Esophagus muscularis mucosa (tissue), 4 donors: ENCODE results near the gene NOL6. TPM values are rescaled to one million over a fixed set of nuclear protein-coding genes. Genes with fewer than 3 reads are reported as not detected.
A peak's percentile ranks its signal among the peaks of the same experiment; 100 is the strongest.

Source experiments
- DNase-seq: peaks from one replicate; pipeline ENCODE4 v3.0.0-alpha.2; 2017; ENCODE audit errors: extremely low spot score
- H3K27ac ChIP-seq, 4 donors: fragments of 200-600 bp; sonication (generic); replicated peaks in 1 of 4; 1 replicate in 3 of 4; 2 replicates in 1 of 4; pipeline ENCODE4 v1.5.1; 2016 to 2019; ENCODE audit warnings: mild to moderate bottlenecking in 1 of 4
- H3K27me3 ChIP-seq, 4 donors: fragments of 200-600 bp; sonication (generic); one replicate each; pipeline versions ENCODE4 v1.5.1 to v1.6.0; 2016 to 2019
- H3K36me3 ChIP-seq, 4 donors: fragments of 200-600 bp; sonication (generic); one replicate each; pipeline ENCODE4 v1.5.1; 2016 to 2019
- H3K4me1 ChIP-seq, 4 donors: fragments of 200-600 bp; sonication (generic); one replicate each; pipeline ENCODE4 v1.5.1; 2016 to 2019
- H3K4me3 ChIP-seq, 4 donors: fragments of 200-600 bp; sonication (generic); 1 replicate in 2 of 4; 2 replicates in 2 of 4; pipeline ENCODE4 v1.5.1; 2016 to 2019; ENCODE audit warnings: mild to moderate bottlenecking in 4 of 4, moderate library complexity in 1 of 4
- H3K9me3 ChIP-seq, 4 donors: fragments of 200-600 bp; sonication (generic); 1 replicate in 3 of 4; 2 replicates in 1 of 4; pipeline ENCODE4 v1.5.1; 2016 to 2019
- CTCF ChIP-seq, 3 experiments: fragments of 200-600 bp in 2 of 3; fragments of 450-650 bp in 1 of 3; sonication (generic) in 2 of 3; IDR thresholded peaks; one replicate each; pipeline ENCODE4 v1.5.1; 2017 to 2019; ENCODE audit warnings: antibody characterized with exemption in 3 of 3, mild to moderate bottlenecking in 2 of 3, moderate library complexity in 1 of 3
- EP300 ChIP-seq: sonication (generic); formaldehyde crosslinking; IDR thresholded peaks from one replicate; pipeline ENCODE4 v1.6.1; 2017; ENCODE audit warnings: antibody characterized with exemption
- POLR2A ChIP-seq: fragments of 450-650 bp; IDR thresholded peaks from one replicate; pipeline ENCODE4 v1.6.1; 2017; ENCODE audit warnings: antibody characterized with exemption, moderate library complexity, mild to moderate bottlenecking, low read depth
- POLR2AphosphoS5 ChIP-seq, 2 donors: sonication (generic); formaldehyde crosslinking; IDR thresholded peaks; one replicate each; pipeline ENCODE4 v1.6.1; 2017; ENCODE audit warnings: antibody characterized with exemption in 2 of 2
- WGBS: methylation state at CpG from one replicate; pipeline ENCODE4 v1.1.5; 2018; 5-methylcytosine and 5-hydroxymethylcytosine counted together
- intact Hi-C: fragments of 100-400 bp; cut with DNase I; formaldehyde crosslinking; loops from one replicate; pipeline ENCODE4 v1.15.1; 2023
- small RNA-seq, 3 donors: library from RNA; depleted of rRNA; stranded (forward); fragments of <200 nt; gene quantifications; one replicate each; pipeline ENCODE3, GENCODE V24; 2016
- total RNA-seq, 4 donors: library from RNA; depleted of rRNA; stranded (reverse); fragments of >200 nt; gene quantifications; one replicate each; pipeline versions ENCODE4 v1.1.0 to v1.2.1, GENCODE V29; 2016

Gene NOL6
- total RNA-seq, 4 donors from 2014 or later: 12.7 to 21.0 (median 16.5) TPM

GRCh38 chr9:33415501-33416038 lies 58.2 kb downstream of the NOL6 start:
- TF ChIP-seq POLR2AphosphoS5 (IDR thresholded peaks at IDR 0.05): no peak
- TF ChIP-seq CTCF (IDR thresholded peaks at IDR 0.05): peak; percentile 76 to 84 (median 77)
- TF ChIP-seq POLR2A: no peak
- TF ChIP-seq EP300: no peak
- DNase-seq: no peak
- Histone ChIP-seq H3K27ac (no peak overlapping the region), H3K4me3 (no peak overlapping the region), H3K4me1 (peaks cover 3 to 21% (median 13%) of the 10 kb centered on the region in 4 donors), H3K9me3 (no peaks in the 10 kb centered on the region), H3K36me3 (no peaks in the 10 kb centered on the region), H3K27me3 (peaks cover 0 to 18% (median 0%) of the 10 kb centered on the region in 4 donors)
- WGBS: 31% methylated on average over 9 of the region's 9 CpGs
- intact Hi-C loops: loop anchor here (1.0 to 5.0 kb wide), 3 partner anchors 40 to 128 kb away; no protein-coding TSS in a partner anchor

- Histone ChIP-seq H3K4me3 (no peak overlapping the region), H3K36me3 (no peaks in the 10 kb centered on the region), H3K4me1 (peaks cover 3 to 21% (median 13%) of the 10 kb centered on the region in 4 donors), H3K27me3 (peaks cover 0 to 18% (median 0%) of the 10 kb centered on the region in 4 donors), H3K9me3 (no peaks in the 10 kb centered on the region), H3K27ac (no peak overlapping the region)
- intact Hi-C loops: loop anchor here (1.0 to 5.0 kb wide), 3 partner anchors 40 to 128 kb away; no protein-coding TSS in a partner anchor
- no peak for DNase-seq
- 76% methylated on average over 8 of the region's 13 CpGs for WGBS
- TF ChIP-seq EP300: no peak
- no peak for TF ChIP-seq POLR2A
- no peak for TF ChIP-seq POLR2AphosphoS5 (IDR thresholded peaks at IDR 0.05)
- TF ChIP-seq CTCF (IDR thresholded peaks at IDR 0.05): no peak
Observed at GRCh38 chr9:33414889-33415500, 58.7 kb downstream of the NOL6 start.

- DNase-seq: no peak
- intact Hi-C loops: no loop called here
- H3K27ac ChIP-seq: no peak overlapping the region
Observed at GRCh38 chr9:33414268-33414667, 59.5 kb downstream of the NOL6 start.

More at GRCh38 chr9:33414268-33414667, 59.5 kb downstream of the NOL6 start:
- Histone ChIP-seq H3K4me1 (peaks cover 3 to 21% (median 13%) of the 10 kb centered on the region in 4 donors), H3K27me3 (peaks cover 0 to 18% (median 0%) of the 10 kb centered on the region in 4 donors), H3K4me3 (no peak overlapping the region), H3K36me3 (no peaks in the 10 kb centered on the region), H3K9me3 (no peaks in the 10 kb centered on the region)
- 48% methylated on average over 3 of the region's 3 CpGs for WGBS
- no peak for TF ChIP-seq CTCF (IDR thresholded peaks at IDR 0.05)
- TF ChIP-seq POLR2A: no peak
- no peak for TF ChIP-seq EP300
- TF ChIP-seq POLR2AphosphoS5 (IDR thresholded peaks at IDR 0.05): no peak

Small RNAs within 50 kb of the gene (small RNA-seq; reads per million reads assigned to genes)
- 0 reads per million in 3 donors for gene AL356218.2
- 0 to 0.19 (median 0) reads per million in 3 donors for gene MIR6851

Other genes starting within 250 kb of the NOL6 start
- gene SPINK4, start 233.8 kb downstream of the NOL6 start, total RNA-seq: not detected
- gene BAG1, start 209.2 kb downstream of the NOL6 start, total RNA-seq: 100 to 1,000 TPM; 108 to 154 (median 126) TPM
- gene CHMP5, start 208.9 kb downstream of the NOL6 start, total RNA-seq: 10 to 100 TPM; 48.0 to 77.2 (median 65.2) TPM
- 10 to 100 TPM; 32.1 to 49.4 (median 36.9) TPM for gene NFX1, start 183.4 kb downstream of the NOL6 start, total RNA-seq
- gene AQP7, start 71.4 kb downstream of the NOL6 start, total RNA-seq: 1 to 10 TPM in 3 of 4 donors, under 1 TPM in 1; 0.33 to 1.8 (median 1.4) TPM
- gene AQP3, start 26.3 kb downstream of the NOL6 start, total RNA-seq: 10 to 100 TPM in 1 of 4 donors, 1 to 10 TPM in 3; 4.2 to 12.7 (median 6.8) TPM
- not detected for gene ANKRD18B, start 50.3 kb upstream of the NOL6 start, total RNA-seq